ENCODE data around the gene SHB. TPM values are rescaled to one million over a fixed set of nuclear protein-coding genes. Genes with fewer than 3 reads are reported as not detected.

Gene SHB
- total RNA-seq, 1 experiment from 2014 or later: 20.7 TPM

- POLR2A ChIA-PET (ENCODE audit: low non-redundant PET): no interaction called here
- Histone ChIP-seq H3K4me3 (ENCODE audit: low read depth, low read length, poor library complexity, severe bottlenecking) (no peak overlapping the region), H3K4me1 (ENCODE audit: insufficient read depth, low read length, poor library complexity, severe bottlenecking) (peaks cover 21% of the 10 kb centered on the region), H3K27me3 (replicated peaks; ENCODE audit: insufficient read depth, low read depth, low read length, poor library complexity) (no peaks in the 10 kb centered on the region), H3K27ac (ENCODE audit: low read depth, low read length, poor library complexity, severe bottlenecking) (no peak overlapping the region), H3K9me3 (ENCODE audit: low read depth, low read length, poor library complexity, severe bottlenecking) (no peaks in the 10 kb centered on the region), H3K36me3 (ENCODE audit: insufficient read depth, low read length, poor library complexity, severe bottlenecking) (no peaks in the 10 kb centered on the region)
- no peak for DNase-seq (ENCODE audit: low spot score)
- no TSS peak for BruUV-seq (replicated peaks)
- CTCF ChIA-PET: no interaction called here
- intact Hi-C loops (cut with micrococcal nuclease; ENCODE audit: unreplicated experiment): no loop called here
- no peak for TF ChIP-seq EZH2 (IDR thresholded peaks at IDR 0.05; ENCODE audit: borderline replicate concordance, low read depth, low read length, poor library complexity, severe bottlenecking)
- TF ChIP-seq CTCF (conservative IDR thresholded peaks at IDR 0.05; ENCODE audit: low read depth, low read length): no peak
Observed at GRCh38 chr9:37941253-37941652, 127.8 kb downstream of the SHB start.

GRCh38 chr9:37939575-37940095 is 129.4 kb downstream of the SHB start:
- H3K9me3 ChIP-seq (ENCODE audit: low read depth, low read length, poor library complexity, severe bottlenecking): no peaks in the 10 kb centered on the region
- POLR2A ChIA-PET (ENCODE audit: low non-redundant PET): no interaction called here
- no peaks in the 10 kb centered on the region for H3K36me3 ChIP-seq (ENCODE audit: insufficient read depth, low read length, poor library complexity, severe bottlenecking)
- H3K27ac ChIP-seq (ENCODE audit: low read depth, low read length, poor library complexity, severe bottlenecking): no peak overlapping the region
- peaks cover 21% of the 10 kb centered on the region for H3K4me1 ChIP-seq (ENCODE audit: insufficient read depth, low read length, poor library complexity, severe bottlenecking)
- no peak overlapping the region for H3K4me3 ChIP-seq (ENCODE audit: low read depth, low read length, poor library complexity, severe bottlenecking)
- intact Hi-C loops (cut with micrococcal nuclease; ENCODE audit: unreplicated experiment): no loop called here
- no peak for DNase-seq (ENCODE audit: low spot score)
- no peak for TF ChIP-seq CTCF (conservative IDR thresholded peaks at IDR 0.05; ENCODE audit: low read depth, low read length)
- TF ChIP-seq EZH2 (IDR thresholded peaks at IDR 0.05; ENCODE audit: borderline replicate concordance, low read depth, low read length, poor library complexity, severe bottlenecking): no peak
- BruUV-seq (replicated peaks): no TSS peak
- CTCF ChIA-PET: no interaction called here
- no peaks in the 10 kb centered on the region for H3K27me3 ChIP-seq (replicated peaks; ENCODE audit: insufficient read depth, low read depth, low read length, poor library complexity)

GRCh38 chr9:37938121-37938891 is 130.7 kb downstream of the SHB start:
- Histone ChIP-seq H3K4me3 (ENCODE audit: low read depth, low read length, poor library complexity, severe bottlenecking) (no peak overlapping the region), H3K9me3 (ENCODE audit: low read depth, low read length, poor library complexity, severe bottlenecking) (no peaks in the 10 kb centered on the region), H3K4me1 (ENCODE audit: insufficient read depth, low read length, poor library complexity, severe bottlenecking) (peaks cover 21% of the 10 kb centered on the region), H3K27me3 (replicated peaks; ENCODE audit: insufficient read depth, low read depth, low read length, poor library complexity) (no peaks in the 10 kb centered on the region), H3K27ac (ENCODE audit: low read depth, low read length, poor library complexity, severe bottlenecking) (peak overlapping the region; percentile 46), H3K36me3 (ENCODE audit: insufficient read depth, low read length, poor library complexity, severe bottlenecking) (no peaks in the 10 kb centered on the region)
- ChIA-PET POLR2A (ENCODE audit: low non-redundant PET) (no interaction called here), CTCF (no interaction called here)
- no TSS peak for BruUV-seq (replicated peaks)
- peak; percentile 71 for DNase-seq (ENCODE audit: low spot score)
- TF ChIP-seq CTCF (conservative IDR thresholded peaks at IDR 0.05; ENCODE audit: low read depth, low read length) (no peak), EZH2 (IDR thresholded peaks at IDR 0.05; ENCODE audit: borderline replicate concordance, low read depth, low read length, poor library complexity, severe bottlenecking) (no peak)
- intact Hi-C loops (cut with micrococcal nuclease; ENCODE audit: unreplicated experiment): no loop called here

Data from A673 (cell line).